ENCODE measurements around the gene IGFALS. TPM values are rescaled to one million over a fixed set of nuclear protein-coding genes. Genes with fewer than 3 reads are reported as not detected.
A peak's percentile ranks its signal among the peaks of the same experiment; 100 is the strongest.

IGFALS gene
- total RNA-seq, 1 donor from 2014 or later = 93.9 TPM

- ATAC-seq = no peak
- DNase-seq (ENCODE audit: low spot score) = no peak
Measured at GRCh38 chr16:1747934-1748333, 45.6 kb downstream of the IGFALS start.

GRCh38 chr16:1746693-1747195 lies 46.8 kb downstream of the IGFALS start:
- DNase-seq (ENCODE audit: low spot score) = no peak
- no peak for ATAC-seq

DNA sequence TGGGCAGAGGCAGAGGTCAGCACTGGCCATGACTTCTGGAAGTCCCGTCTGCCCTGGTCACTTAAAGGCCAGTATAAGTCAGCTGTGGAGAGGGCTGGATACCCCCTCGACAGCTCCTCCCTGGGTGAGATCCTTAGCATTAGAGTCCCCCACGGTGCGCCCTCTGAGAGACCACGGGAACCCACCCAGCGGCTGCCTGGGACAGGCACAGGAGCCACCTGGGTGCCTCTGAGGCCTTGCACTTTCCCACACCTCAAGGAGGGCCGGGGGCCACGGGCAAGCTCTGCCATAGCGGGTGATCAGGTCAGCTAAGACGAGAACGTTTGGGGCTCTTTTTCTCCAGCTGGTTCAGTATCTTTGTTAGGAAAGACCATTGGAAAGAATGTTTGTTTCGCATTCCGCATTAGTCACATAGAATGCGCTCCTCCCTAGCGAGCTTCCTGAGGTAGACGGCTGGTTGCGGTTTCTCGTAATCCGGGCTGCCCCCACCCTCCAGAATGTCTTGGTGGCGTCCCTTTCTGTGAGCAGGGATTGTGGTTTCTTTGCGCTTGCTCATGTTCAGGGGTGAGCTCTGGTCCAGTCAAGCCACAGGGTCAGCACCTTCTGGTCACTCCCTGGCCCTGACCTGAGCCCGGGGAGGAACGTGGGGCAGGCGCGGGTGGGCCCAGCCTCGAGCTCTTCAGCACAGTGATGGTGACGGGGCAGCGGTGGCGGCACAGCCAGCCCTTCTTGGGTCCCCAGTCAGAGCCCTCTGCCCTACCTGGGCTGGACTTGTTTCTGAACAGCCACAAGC lies 47.4 kb downstream of the IGFALS start:
- no peak for DNase-seq (ENCODE audit: low spot score)
- ATAC-seq = no peak

DNA sequence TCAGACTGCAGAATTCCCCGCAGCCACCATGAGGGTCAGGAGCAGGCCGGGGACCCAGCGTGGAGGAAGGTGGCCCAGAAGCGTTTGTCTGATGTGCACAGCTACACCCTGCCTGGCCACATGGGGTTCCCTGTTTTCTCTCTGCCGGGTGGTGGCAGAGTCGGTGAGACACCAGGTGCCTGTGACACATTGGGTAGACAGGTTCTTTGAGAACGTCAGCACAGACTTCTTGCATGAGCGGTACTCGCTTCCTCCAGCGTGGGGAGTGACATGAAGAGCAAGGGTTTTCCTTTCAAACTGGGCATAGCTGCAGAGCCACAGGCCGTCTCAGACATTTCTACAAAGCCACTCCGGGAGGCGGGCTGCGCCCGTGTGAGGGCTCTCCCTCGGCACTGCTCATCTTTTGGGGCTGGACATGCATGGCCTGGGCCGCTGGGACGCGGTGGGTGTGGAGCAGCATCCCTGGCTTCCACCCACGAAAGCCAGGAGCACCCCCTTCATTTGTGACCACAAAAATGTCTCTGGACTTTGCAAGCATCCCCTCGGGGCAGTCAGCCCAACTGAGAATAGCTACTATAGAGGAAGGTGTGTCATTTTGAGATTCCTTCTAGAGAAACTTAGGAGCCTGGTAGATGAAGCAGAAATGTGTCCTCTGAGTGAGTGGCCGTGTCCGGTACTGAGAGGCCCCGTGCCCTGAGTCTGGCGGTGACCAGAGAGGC lies 48.2 kb downstream of the IGFALS start:
- DNase-seq (ENCODE audit: low spot score) (peak; percentile 42), ATAC-seq (no peak)

GRCh38 chr16:1744338-1744840 lies 49.1 kb downstream of the IGFALS start:
- DNase-seq (ENCODE audit: low spot score) (no peak), ATAC-seq (no peak)

DNA sequence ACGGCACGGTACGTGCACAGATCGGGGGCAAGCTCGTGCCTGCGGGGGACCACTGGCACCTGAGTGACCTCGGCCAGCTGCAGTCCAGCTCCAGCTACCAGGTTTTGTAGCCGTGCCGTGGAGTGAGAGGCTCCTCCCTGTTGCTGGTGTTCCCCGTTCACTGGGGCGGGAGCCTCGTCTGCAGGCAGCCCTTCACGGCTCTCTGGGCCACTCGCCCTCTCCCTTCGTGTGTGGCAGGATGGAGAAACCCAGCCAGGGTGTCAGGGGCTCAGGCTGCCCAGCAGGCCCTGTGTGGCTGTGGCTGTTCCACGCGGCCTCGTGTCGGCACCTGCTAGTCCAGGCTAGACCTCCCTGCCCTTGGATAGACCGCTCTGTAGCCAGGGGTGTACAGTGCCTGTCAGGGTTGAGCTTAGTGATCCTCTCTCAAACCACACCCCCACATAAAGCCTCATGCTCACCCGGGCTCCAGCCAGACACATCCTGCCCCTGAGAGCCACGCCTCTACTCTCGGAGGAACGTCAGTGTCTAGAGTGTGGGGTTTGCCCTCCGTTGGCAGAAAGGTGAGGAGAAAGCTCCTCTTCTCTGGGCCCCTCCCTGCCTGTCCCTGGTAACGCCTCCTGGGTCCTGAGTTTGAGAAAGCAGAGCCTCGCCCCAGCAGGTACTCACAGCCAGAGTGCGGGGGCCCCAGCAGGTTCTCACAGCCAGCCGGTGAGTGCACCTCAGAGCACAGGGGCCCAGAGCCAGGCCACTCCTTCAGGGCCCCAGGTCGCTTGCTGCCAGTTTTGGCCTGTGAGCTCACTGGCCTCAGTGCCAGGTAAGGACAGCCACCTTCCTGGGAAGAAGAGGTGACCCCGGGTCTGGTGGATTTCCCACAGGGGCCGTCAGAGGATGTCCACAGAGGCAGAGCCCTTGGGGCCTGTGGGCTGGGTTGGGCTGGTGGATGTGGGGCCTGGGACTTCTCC lies 49.8 kb downstream of the IGFALS start:
- ATAC-seq = no peak
- DNase-seq (ENCODE audit: low spot score) = no peak

- no peak for DNase-seq (ENCODE audit: low spot score)
- no peak for ATAC-seq
Measured at GRCh38 chr16:1741553-1742165, 51.8 kb downstream of the IGFALS start.

DNA sequence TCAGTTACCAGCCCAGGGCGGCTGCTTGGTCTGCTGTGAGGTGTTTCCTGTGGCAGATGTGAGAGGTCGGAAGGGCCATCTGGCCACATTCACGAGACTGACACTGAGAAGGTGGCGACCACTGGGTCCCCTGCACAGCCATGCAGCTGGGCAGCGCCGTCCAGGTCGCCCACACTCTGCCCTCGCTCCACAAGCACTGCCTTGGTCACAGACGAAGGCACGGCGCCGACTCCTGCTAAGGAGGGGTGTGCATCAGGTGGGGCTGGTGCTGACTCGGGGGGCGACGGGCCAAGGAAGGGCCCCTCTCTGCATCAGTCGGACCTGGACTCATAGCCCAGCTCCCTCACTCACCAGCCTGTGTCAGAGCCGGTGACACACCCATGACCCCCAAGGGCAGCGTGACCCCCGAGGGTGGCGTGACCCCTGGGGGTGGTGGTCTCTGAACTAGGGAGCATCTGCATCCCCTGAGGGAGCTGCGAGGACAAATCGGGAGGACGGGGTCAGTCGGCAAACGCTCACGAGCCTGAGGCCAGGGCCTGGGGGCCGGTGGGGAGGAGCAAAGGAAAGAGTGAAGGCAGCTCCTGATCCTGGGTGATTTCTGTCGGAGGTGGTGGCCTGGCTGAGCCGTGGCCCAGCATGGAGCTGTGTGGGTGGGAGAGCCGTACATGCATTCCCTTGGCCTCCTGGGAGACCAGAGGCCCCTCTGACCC lies 52.6 kb downstream of the IGFALS start:
- DNase-seq (ENCODE audit: low spot score) (no peak), ATAC-seq (no peak)

Other genes with a start within 250 kb of the IGFALS start
- 5.8 TPM for gene IFT140, start 181.6 kb downstream of the IGFALS start, total RNA-seq
- 6.9 TPM for gene CRAMP1, start 181.3 kb downstream of the IGFALS start, total RNA-seq
- 33.1 TPM for gene JPT2, start 115.4 kb downstream of the IGFALS start, total RNA-seq
- gene MAPK8IP3, start 87.5 kb downstream of the IGFALS start, total RNA-seq = 30.6 TPM
- gene NME3, start 22.2 kb downstream of the IGFALS start, total RNA-seq = 30.9 TPM
- 6.8 TPM for gene EME2, start 20.9 kb downstream of the IGFALS start, total RNA-seq
- 61.4 TPM for gene MRPS34, start 20.6 kb downstream of the IGFALS start, total RNA-seq
- 49.1 TPM for gene SPSB3, start 11.1 kb downstream of the IGFALS start, total RNA-seq
- gene NUBP2, start 10.7 kb downstream of the IGFALS start, total RNA-seq = 37.9 TPM
- 176 TPM for gene HAGH, start 33.1 kb upstream of the IGFALS start, total RNA-seq
- 53.4 TPM for gene FAHD1, start 33.5 kb upstream of the IGFALS start, total RNA-seq
- 0.20 TPM for gene MEIOB, start 78.5 kb upstream of the IGFALS start, total RNA-seq
- not detected for gene HS3ST6, start 124.7 kb upstream of the IGFALS start, total RNA-seq
- gene MSRB1, start 149.5 kb upstream of the IGFALS start, total RNA-seq = 124 TPM
- not detected for gene RPL3L, start 161.0 kb upstream of the IGFALS start, total RNA-seq
- gene NDUFB10, start 165.8 kb upstream of the IGFALS start, total RNA-seq = 88.6 TPM
- gene RPS2, start 171.1 kb upstream of the IGFALS start, total RNA-seq = 545 TPM
- not detected for gene RNF151, start 173.2 kb upstream of the IGFALS start, total RNA-seq
- gene TBL3, start 178.3 kb upstream of the IGFALS start, total RNA-seq = 18.6 TPM
- gene NOXO1, start 187.8 kb upstream of the IGFALS start, total RNA-seq = 1.7 TPM
- gene GFER, start 190.5 kb upstream of the IGFALS start, total RNA-seq = 20.3 TPM
- gene SYNGR3, start 196.3 kb upstream of the IGFALS start, total RNA-seq = 0.30 TPM
- 29.9 TPM for gene ZNF598, start 216.1 kb upstream of the IGFALS start, total RNA-seq
- gene NPW, start 226.1 kb upstream of the IGFALS start, total RNA-seq = 8.5 TPM
- gene NHERF2, start 233.2 kb upstream of the IGFALS start, total RNA-seq = 334 TPM

Data from left lobe of liver (tissue), 2 donors.